Fibroblast of pulmonary artery (primary cell): ENCODE results near the gene DCTN2.

Experiments used
- DNase-seq: peaks from one replicate; pipeline ENCODE4 v3.0.0-alpha.2; 2010; ENCODE audit warnings: low read depth
- H3K4me3 ChIP-seq: replicated peaks from 2 replicates; pipeline ENCODE4 v1.5.1; 2011; ENCODE audit warnings: low read depth, mild to moderate bottlenecking, control low read depth, low read length, moderate library complexity
- TF ChIP-seq, protein P1 (sequence below): IDR thresholded peaks from 2 replicates; pipeline ENCODE4 v1.5.1; 2011; ENCODE audit warnings: mild to moderate bottlenecking, control low read depth, low read length, inconsistent platforms; ENCODE audit errors: missing control alignments

Gene DCTN2

DNA sequence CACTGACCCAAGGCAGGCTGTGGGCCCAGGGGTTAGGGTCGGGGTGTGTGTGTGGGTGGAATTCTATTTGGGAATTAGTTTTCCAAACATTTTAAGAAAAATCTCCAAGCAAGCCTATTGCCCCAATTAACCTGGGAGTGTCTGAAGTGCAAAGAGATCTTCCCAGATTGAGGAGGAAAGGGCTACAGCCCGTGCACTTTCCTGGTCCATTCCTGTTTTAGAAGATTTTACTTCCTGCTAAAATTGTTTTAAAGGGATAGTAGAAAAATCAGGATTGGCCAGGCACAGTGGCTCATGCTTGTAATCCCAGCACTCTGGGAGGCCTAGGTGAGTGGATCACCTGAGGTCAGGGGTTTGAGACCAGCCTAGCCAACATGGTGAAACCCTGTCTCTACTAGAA lies 5.3 kb downstream of the DCTN2 start:
- TF ChIP-seq, protein P1, sequence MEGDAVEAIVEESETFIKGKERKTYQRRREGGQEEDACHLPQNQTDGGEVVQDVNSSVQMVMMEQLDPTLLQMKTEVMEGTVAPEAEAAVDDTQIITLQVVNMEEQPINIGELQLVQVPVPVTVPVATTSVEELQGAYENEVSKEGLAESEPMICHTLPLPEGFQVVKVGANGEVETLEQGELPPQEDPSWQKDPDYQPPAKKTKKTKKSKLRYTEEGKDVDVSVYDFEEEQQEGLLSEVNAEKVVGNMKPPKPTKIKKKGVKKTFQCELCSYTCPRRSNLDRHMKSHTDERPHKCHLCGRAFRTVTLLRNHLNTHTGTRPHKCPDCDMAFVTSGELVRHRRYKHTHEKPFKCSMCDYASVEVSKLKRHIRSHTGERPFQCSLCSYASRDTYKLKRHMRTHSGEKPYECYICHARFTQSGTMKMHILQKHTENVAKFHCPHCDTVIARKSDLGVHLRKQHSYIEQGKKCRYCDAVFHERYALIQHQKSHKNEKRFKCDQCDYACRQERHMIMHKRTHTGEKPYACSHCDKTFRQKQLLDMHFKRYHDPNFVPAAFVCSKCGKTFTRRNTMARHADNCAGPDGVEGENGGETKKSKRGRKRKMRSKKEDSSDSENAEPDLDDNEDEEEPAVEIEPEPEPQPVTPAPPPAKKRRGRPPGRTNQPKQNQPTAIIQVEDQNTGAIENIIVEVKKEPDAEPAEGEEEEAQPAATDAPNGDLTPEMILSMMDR = no peak
- no peak for DNase-seq
- H3K4me3 ChIP-seq = no peak overlapping the region

DNA sequence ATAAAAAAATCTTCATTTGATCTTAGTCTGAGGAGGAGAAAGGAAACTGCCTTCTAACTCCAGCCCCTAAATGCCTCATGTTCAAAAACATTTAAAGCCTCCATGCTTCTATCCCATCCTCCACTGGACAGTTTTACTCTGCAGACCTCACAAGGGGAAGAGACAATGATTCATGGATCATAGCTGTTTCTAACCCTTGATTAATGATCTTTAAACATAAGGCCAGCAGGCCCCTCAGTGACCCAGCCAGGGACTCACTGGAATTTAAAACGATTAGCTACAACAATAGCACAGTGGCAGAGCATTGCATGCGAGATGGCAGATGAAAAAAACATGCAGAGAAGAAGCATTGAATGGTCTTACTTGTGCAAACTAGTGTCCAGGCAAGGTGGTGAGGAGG lies 6.0 kb downstream of the DCTN2 start:
- TF ChIP-seq, protein P1 = no peak
- DNase-seq = no peak
- no peak overlapping the region for H3K4me3 ChIP-seq

DNA sequence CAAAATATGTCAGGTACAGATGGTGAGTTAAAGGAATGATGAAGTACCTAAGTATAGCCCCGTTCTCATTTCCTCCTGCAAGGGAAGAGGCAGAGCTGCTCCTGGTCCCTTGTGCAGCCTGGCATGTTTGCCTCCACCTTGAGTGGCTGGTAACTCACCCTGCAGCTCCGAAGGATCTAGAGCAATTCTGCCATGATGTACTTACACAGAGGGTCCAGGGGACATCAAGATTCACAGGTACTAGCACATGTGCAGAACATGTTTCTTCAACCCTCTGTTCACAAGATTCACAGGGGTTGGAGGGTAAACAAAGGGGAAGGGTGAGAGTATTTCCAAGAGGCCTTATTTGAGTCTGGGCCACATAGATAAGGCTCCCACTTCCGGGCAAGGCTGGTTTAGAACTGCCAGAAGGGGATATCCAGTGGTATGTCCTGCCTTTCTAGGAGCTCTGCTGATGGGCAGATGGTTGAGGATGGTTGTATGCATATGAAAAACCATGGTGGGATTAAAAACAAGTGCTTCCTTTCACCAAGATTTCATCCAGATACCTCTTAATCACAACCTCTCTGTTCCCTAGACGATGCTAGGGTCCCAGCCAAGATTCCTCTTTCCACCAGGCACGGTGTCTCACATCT lies 7.7 kb downstream of the DCTN2 start:
- TF ChIP-seq, protein P1 = no peak
- no peak for DNase-seq
- H3K4me3 ChIP-seq = no peak overlapping the region

DNA sequence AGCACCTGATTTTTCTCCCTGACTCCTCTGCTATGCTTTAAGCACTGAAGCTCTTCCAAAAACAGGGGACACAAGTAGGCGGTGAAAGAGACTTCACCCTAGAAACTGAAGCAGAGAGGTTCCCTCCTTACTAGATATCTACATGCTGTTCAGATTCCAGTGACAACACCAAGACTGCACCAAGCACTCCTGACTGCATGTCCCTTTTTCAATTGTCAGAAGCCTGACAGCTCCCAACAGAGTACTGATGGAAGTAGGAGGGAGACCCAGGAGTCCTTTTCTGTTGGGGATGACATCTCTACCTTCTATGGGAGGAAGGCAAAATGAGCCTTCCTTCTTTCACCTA lies 10.4 kb downstream of the DCTN2 start:
- TF ChIP-seq, protein P1 = no peak
- H3K4me3 ChIP-seq = no peak overlapping the region
- no peak for DNase-seq

DNA sequence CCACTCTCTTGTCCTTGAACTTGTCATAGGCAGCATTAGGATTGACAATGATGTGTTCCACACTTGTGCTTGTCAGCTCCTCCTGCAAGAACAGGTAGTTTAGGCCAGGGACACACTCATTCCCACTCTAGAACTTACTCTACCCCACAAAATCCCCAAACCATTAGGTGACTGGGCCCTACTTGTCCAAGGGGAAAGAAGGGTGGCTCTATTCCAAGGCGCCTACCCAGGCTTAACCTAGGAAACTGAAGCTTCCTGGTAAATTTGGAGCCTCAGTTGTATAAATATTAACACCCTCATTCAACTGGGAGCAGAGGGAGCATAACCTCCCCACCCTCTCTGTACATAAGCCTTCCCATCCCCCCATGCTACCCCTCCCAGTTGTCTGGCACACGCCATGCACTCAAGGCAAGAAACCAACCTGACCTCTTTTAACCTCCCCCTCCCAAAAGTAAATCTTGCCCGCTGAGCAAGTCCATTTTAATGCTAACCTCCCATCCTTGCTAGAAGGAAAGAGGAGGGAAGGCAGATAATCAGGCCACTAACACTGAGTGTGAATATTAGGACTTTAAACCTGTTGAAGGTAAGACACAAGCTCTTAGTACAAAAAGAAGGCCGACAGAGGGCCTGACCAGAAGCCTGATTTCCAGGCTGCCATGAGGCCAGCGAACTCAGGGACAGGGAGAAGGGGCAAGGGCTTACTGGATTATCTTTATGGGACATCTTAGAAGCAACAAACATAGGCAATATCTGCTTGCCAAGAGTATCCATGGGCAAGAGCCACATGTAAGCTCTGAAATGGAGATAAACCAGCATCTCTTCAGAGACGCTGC lies 11.0 kb downstream of the DCTN2 start:
- H3K4me3 ChIP-seq = no peak overlapping the region
- TF ChIP-seq, protein P1 = no peak
- no peak for DNase-seq

DNA sequence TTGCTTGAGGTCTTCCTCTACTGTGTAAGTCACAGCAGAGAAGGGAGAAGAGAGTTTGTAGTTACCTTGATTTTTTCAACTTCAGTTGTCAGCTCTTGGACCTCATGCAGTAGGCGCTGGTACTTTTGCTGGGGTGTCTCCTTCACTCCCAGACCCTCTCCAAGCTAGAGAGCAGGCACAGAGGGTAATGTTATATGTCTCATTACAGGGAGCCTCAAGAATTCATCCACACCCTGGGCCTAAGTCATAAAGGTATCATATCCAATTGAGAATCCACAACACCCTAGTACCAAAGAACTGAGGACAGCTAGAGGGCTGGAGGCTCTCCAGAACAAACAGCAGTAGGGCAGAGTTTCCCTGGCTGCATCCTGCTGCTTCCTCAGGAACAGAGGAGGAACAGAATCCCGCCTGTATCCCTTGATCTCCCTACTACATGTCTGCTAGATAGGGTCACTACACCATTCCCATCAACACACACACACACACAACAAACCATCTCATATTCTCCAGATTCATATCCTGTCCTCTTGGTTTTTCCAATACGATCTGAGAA lies 11.9 kb downstream of the DCTN2 start:
- TF ChIP-seq, protein P1 = no peak
- H3K4me3 ChIP-seq = no peak overlapping the region
- DNase-seq = no peak
